ENCODE results near the gene PGGT1B.

GRCh38 chr5:115271295-115272050 is 8.8 kb upstream of the PGGT1B start:
- TF ChIP-seq, protein P1, sequence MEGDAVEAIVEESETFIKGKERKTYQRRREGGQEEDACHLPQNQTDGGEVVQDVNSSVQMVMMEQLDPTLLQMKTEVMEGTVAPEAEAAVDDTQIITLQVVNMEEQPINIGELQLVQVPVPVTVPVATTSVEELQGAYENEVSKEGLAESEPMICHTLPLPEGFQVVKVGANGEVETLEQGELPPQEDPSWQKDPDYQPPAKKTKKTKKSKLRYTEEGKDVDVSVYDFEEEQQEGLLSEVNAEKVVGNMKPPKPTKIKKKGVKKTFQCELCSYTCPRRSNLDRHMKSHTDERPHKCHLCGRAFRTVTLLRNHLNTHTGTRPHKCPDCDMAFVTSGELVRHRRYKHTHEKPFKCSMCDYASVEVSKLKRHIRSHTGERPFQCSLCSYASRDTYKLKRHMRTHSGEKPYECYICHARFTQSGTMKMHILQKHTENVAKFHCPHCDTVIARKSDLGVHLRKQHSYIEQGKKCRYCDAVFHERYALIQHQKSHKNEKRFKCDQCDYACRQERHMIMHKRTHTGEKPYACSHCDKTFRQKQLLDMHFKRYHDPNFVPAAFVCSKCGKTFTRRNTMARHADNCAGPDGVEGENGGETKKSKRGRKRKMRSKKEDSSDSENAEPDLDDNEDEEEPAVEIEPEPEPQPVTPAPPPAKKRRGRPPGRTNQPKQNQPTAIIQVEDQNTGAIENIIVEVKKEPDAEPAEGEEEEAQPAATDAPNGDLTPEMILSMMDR (IDR thresholded peaks at IDR 0.05; ENCODE audit: low read depth, low read length): no peak
- TF ChIP-seq EZH2phosphoT487 (IDR thresholded peaks at IDR 0.05; ENCODE audit: low read depth): no peak

All from OCI-LY3 (cell line).